ENCODE data around the gene SGPL1.

SGPL1 gene

GRCh38 chr10:70927189-70927943 is 111.6 kb downstream of the SGPL1 start:
- no peak for DNase-seq

GRCh38 chr10:70928140-70928539 is 112.4 kb downstream of the SGPL1 start:
- no peak for DNase-seq

- no peak for DNase-seq
These were observed 114.7 kb downstream of the SGPL1 start for GRCh38 chr10:70930263-70931000.

Measured in midbrain (tissue), 1 donor.